GM12873 (cell line): ENCODE results near the gene ZC3H7B.

Experiments
- TF ChIP-seq, protein P1 (sequence below): IDR thresholded peaks from 2 replicates; pipeline ENCODE4 v1.5.1; 2012; ENCODE audit warnings: low read depth, mild to moderate bottlenecking, moderate library complexity, low read length, control low read depth; ENCODE audit not compliant: insufficient read depth; ENCODE audit errors: missing control alignments

ZC3H7B gene

GRCh38 chr22:41274856-41275255, 26.5 kb upstream of the ZC3H7B start:
- TF ChIP-seq, protein P1, sequence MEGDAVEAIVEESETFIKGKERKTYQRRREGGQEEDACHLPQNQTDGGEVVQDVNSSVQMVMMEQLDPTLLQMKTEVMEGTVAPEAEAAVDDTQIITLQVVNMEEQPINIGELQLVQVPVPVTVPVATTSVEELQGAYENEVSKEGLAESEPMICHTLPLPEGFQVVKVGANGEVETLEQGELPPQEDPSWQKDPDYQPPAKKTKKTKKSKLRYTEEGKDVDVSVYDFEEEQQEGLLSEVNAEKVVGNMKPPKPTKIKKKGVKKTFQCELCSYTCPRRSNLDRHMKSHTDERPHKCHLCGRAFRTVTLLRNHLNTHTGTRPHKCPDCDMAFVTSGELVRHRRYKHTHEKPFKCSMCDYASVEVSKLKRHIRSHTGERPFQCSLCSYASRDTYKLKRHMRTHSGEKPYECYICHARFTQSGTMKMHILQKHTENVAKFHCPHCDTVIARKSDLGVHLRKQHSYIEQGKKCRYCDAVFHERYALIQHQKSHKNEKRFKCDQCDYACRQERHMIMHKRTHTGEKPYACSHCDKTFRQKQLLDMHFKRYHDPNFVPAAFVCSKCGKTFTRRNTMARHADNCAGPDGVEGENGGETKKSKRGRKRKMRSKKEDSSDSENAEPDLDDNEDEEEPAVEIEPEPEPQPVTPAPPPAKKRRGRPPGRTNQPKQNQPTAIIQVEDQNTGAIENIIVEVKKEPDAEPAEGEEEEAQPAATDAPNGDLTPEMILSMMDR, result no peak

DNA sequence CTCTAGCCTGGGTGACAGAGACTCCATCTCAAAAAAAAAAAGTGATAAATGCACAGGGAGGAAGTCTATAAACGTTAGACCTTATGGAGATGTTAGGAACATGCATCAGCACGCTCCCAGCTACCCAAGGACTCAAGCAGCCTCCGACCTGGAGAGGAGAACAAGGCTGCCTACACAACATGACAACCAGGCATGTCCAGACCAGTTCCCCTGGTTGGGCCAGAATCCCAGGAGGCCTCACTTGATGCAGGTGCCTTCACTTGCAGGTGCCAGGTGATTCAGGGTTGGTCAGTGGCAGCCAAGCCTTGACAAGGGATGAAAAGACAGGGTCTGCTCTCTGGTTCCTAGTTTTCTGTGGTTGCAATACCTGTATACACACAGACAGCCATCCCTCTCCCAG, 21.3 kb upstream of the ZC3H7B start:
- TF ChIP-seq, protein P1, result no peak

DNA sequence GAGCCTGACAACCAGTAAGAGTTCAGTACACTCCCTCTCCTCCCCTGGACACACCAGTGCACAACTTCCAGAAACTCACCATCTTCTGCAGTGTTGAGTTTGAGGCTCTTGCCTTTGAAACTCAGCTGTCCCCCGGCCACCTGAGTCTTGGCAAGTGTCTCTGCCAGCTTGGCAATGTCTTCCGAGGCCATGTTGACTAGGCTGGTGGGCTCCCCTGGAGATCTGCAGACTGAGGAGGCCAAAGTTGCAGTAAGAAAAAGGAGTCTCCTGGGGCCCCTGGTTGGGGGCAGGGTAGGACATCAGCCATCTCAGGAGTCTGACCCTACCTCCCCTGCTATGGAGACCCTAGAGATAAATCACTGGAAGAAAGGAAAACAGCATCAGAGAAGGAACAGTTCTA, 20.5 kb upstream of the ZC3H7B start:
- TF ChIP-seq, protein P1, result no peak

DNA sequence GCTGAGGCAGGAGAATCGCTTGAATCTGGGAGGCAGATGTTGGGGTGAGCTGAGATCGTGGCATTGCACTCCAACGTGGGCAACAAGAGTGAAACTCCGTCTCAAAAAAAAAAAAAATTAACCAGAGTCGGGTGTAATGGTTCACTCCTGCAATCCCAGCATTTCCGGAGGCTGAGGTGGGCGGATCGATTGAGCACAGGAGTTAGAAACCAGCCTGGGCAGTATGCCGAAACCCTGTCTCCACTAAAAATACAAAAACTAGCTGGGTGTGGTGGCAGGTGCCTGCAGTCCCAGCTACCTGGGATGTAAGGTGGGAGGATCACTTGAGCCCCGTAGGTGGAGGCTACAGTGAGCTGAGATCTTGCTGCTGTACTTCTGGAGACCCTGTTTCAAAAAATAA, 16.9 kb upstream of the ZC3H7B start:
- TF ChIP-seq, protein P1, result no peak

DNA sequence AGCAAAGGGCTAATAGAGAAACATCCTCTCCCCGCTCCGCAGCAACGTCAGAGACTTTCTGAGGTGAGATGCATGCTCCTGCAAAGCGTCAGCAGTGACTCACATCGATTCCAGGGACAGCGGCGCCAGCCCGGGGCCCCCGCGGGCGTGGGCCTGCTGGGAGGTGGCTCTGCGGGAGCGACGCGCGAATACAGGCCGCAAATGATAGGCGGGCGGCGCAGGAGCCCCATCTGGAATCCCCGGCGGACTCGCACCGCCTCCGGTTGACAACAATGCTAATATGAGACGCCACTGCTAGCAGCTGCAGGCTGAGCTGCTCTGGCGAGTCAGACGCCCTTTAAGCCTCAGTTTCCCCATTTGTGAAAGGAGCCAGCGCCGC, 15.9 kb upstream of the ZC3H7B start:
- TF ChIP-seq, protein P1, result no peak

GRCh38 chr22:41285820-41286638, 15.3 kb upstream of the ZC3H7B start, which contains the start of gene RANGAP1:
TSS of gene RANGAP1 (minus strand) at chr22:41286187. CDS start at chr22:41281044, 5,143 bp downstream.
- TF ChIP-seq, protein P1, result peak; percentile 24

DNA sequence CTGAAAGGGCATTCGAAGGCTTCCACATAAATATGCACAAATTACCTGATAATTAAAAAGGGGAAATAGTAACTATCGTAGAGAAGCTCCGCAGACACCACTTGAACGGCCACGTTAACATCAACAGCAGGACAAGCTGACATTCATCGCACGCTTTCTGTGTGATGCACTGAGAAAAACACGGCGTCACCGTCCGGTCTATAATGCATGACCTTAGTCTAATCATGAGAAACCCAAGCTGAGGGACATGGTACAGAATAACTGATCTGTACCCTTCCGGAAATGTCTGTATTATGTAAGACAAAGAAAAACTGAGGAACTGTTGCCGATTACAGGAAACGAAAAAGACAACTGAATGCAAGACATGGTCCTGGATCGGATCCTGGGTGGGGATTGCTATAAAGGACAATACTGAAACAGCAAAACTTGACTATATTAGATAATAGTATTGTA, 14.7 kb upstream of the ZC3H7B start:
- TF ChIP-seq, protein P1, result no peak
